IPS DF 19.7 (cell line): ENCODE data around the gene BUB1.
"Not testable (repeated sequence)": the region's sequence is repeated elsewhere in the genome, so short reads cannot be mapped to it uniquely, and the experiment has no call there.

Source experiments
- DNase-seq: peaks from one replicate; pipeline ENCODE4 v3.0.0-alpha.2; 2013; ENCODE audit warnings: low read depth, low spot score

BUB1 gene

GRCh38 chr2:110677530-110678456 is at the start of gene BUB1:
BUB1 (minus strand) TSS chr2:110678063; CDS start chr2:110677995, 68 bp downstream.
- DNase-seq: peak; percentile 82

GRCh38 chr2:110726285-110726684 is 48.4 kb upstream of the BUB1 start:
- no peak for DNase-seq

- DNase-seq: no peak
These were observed 48.0 kb upstream of the BUB1 start for GRCh38 chr2:110725859-110726258.

DNA sequence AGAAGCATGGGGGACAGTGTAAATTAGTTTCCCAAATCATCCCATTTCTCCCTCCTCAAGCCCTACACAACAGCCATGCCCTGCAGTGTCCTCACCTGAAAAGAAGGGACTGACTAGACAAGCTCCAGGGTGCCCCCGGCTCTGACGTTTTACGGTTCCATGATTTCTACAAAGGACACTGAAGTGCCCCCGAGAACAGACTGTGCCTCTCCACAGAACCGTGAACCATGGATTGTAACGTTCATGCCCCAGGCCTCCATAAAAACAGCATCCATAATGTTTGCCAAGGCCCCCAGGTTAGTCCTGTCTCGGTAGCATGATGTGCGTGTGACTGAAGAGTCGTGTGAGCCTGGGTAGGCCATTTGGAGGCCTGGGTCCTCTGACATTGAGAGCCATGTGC is 47.5 kb upstream of the BUB1 start:
- DNase-seq: no peak

- no peak for DNase-seq
These were observed 47.0 kb upstream of the BUB1 start for GRCh38 chr2:110724820-110725219.

DNA sequence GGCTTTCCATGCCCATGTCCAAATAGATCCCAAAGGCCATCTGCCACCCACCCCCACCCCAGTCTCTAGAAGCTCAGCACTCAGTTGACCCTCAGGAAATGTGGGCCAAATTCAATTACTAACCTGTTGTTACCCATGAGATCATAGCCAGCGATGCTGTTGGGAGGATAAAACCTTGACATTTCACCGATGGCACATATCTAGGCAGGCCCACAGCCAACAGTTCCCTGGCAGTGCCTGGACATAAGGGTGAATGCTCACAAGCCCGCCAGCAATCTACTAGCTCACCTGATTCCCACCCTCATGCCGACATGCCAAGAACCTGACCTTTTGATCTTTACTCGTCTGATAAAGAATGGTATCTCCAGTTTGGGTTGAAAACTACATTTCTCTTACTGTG is 42.7 kb upstream of the BUB1 start:
- DNase-seq: no peak

- DNase-seq: no peak
These were observed 41.1 kb upstream of the BUB1 start for GRCh38 chr2:110718990-110719389.

- no peak for DNase-seq
These were observed 40.5 kb upstream of the BUB1 start for GRCh38 chr2:110718382-110718781.

DNA sequence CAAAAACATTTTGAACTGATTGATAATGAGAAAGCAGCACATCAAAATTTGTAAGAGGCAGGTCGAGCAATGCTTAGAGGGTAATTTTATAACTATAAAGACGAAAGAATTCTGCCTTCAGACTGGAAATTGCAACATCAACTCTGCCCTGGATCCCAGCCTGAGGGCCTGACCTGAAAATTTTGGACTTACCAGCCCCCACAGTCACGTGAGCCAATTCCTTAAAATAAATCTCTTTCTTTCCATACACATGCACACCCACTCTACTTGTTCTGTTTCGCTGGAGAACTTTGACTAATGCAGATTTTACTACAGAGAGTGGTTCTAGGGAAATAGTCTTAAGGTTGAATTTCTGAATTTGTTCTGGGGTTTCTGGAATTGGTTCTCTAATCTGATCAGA is 39.9 kb upstream of the BUB1 start:
- no peak for DNase-seq

DNA sequence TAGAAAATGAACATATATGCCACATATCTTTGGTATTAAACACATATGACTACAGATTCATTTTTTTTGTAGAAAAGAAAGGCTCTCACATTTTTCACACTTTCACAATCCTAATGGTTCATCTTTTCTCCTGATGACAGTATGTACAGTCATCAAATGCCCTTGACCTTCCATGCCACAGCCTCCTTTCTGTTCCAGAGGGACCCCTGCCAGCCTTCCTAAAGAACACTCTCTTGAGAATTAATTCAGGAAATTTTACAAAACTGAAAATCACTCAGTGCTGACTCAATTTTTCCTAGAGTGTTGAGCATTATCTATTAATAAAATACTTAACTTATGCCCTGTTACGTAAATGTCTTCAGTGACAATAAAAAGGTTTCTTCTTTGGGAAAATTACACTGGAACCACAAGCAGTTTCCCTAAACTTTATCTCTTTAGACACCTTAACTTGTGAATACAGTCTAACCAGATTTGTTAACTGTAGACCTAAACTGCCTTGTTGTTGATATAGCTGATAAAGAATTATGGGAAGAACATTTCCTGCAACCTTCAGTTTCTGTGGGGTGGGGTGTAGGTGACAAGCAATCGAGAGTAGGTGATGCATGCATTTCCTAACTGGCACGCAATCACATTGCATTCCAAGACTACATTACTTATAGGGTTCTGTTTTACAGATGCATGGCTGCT is 39.2 kb upstream of the BUB1 start:
- no peak for DNase-seq

DNA sequence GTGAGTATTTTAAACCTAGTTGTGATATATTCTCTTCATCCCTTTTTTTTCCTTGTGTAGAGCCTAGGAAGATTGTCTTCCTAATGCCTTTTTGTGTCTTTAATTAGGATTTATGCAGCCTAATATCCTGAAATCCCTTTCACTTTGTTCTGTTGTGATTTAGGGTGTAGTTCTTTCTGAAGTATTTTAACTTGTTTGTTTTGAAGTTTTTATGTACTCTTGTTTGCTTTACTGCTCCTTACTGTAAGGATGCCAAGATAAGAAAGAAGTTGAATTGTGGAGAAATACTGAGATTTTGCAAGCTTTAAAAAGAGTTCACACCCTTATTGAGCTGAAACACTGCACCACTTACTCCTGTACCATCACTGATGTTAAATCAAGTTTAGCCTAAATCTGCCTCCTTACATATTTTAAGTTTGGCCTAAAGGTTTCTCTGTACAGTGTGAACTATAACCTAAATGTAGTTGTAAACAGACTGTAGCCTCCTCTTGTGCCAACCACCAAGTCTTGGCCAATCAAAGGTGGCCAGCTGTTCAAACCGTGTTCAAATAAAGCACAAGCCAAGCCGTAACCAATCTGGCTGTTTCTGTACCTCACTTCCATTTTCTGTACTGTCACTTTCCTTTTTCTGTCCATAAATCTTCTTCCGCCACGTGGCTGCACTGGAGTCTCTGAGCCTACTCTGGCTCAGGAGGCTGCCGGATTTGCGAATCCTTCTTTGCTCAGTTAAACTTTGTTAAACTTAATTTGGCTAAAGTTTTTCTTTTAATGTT is 36.8 kb upstream of the BUB1 start:
- no peak for DNase-seq

- no peak for DNase-seq
These were observed 35.9 kb upstream of the BUB1 start for GRCh38 chr2:110713513-110714362.

GRCh38 chr2:110712737-110713136 is 34.9 kb upstream of the BUB1 start:
- no peak for DNase-seq

DNA sequence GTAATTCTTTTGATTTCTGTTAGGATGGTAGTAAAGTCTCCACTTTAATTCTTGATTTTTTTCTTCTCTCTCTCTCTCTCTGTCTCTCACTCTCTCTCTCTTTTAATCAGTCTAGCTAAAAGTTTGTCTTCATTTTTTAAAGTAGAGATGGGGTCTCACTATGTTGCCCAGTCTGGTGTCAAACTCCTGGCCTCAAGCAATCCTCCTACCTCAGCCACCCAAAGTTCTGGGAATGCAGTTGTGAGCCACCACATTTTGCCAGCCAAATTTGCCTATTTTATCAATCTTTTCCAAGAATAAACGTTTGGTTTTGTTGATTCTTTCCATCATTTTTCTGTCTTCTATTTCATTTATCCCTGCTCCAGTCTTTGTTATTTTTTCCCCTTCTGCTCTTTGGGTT is 30.6 kb upstream of the BUB1 start:
- no peak for DNase-seq

DNA sequence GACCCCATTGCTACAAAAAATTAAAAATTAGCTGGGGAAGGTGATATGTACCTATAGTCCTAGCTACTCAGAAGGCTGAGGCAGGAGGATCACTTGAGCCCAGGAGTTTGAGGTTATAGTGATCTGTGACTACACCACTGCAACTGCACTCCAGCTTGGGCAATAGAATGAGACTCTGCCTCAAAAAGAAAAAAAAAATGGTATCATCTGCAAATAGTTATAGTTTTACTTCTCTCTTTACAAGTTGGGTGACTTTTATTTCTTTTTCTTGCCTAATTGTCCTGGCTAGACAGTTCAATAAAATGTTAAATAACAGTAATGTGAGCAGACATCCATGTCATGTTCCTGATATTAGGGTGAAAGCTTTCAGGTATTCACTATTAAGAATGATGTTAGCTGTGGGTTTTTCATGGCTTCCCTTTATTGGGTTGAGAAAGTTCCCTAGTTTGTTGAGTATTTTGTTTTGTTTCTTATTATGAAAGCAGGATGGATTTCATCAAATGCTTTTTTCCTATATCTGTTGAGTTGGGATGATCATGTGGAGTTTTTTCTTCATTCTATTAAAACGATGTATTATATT is 29.6 kb upstream of the BUB1 start:
- no peak for DNase-seq

GRCh38 chr2:110702514-110703380 is 24.9 kb upstream of the BUB1 start:
- DNase-seq: no peak

DNA sequence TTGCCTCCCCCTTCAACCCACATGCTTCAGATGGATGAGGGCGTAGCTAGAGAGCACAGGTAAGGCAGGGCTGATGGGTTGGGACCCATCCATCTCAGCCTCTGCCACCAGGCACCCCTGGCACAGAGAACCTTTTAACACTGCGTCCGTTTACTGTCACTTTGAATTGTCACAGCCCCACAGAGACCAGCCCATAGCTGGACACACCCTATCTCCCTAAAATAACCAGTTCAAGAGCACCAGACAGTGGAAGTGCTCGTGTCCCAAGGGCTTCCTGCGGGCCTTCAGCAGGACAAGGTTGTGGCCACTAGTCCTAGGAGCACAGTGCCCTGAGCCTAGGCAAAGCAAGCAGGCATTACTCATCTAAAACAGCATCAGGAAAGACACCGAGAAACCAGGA is 20.4 kb upstream of the BUB1 start:
- DNase-seq: not testable (repeated sequence)

GRCh38 chr2:110695146-110695898 is 17.5 kb upstream of the BUB1 start:
- DNase-seq: not testable (repeated sequence)

- DNase-seq: no peak
These were observed 13.9 kb upstream of the BUB1 start for GRCh38 chr2:110691612-110692258.
